MCF 10A (cell line): ENCODE measurements around the gene SLC49A4. TPM values are rescaled to one million over a fixed set of nuclear protein-coding genes. Genes with fewer than 3 reads are reported as not detected.

Experiments
- BruUV-seq: library from RNA; stranded (reverse); fragments of 400-500 nt; replicated peaks from 2 replicates; lab custom pipeline; 2021; lab: Mats Ljungman, UMichigan
- CTCF ChIA-PET: fragments of 300-600 bp; sonication (Branson Sonifier 250); formaldehyde crosslinking; extraction: SDS; loops from one replicate; lab custom pipeline; 2021; ENCODE audit warnings: antibody characterized with exemption, inconsistent platforms; lab: Yijun Ruan, JAX
- POLR2A ChIA-PET: fragments of 300-600, 350-650 bp; sonication (Branson Sonifier 250); formaldehyde crosslinking; extraction: SDS; loops from one replicate; lab custom pipeline; 2020; ENCODE audit warnings: antibody characterized with exemption, inconsistent platforms; lab: Yijun Ruan, JAX
- DNase-seq: peaks from one replicate; pipeline ENCODE4 v3.0.0-alpha.2; 2018; ENCODE audit not compliant: unreplicated experiment
- H3K27ac Mint-ChIP-seq: one replicate; pipeline ENCODE4 v1.8.0; 2022; ENCODE audit warnings: mild to moderate bottlenecking, low read depth, mixed read lengths; ENCODE audit not compliant: unreplicated experiment
- H3K27me3 Mint-ChIP-seq: one replicate; pipeline ENCODE4 v1.8.0; 2022; ENCODE audit warnings: mixed read lengths; ENCODE audit not compliant: insufficient read depth, unreplicated experiment
- H3K36me3 Mint-ChIP-seq: one replicate; pipeline ENCODE4 v1.8.0; 2022; ENCODE audit warnings: mild to moderate bottlenecking, moderate library complexity, mixed read lengths; ENCODE audit not compliant: insufficient read depth, unreplicated experiment
- H3K4me1 Mint-ChIP-seq: one replicate; pipeline ENCODE4 v1.8.0; 2022; ENCODE audit warnings: mixed read lengths; ENCODE audit not compliant: insufficient read depth, unreplicated experiment
- H3K4me3 Mint-ChIP-seq: one replicate; pipeline ENCODE4 v1.8.0; 2022; ENCODE audit warnings: mild to moderate bottlenecking, moderate library complexity, mixed read lengths; ENCODE audit not compliant: unreplicated experiment
- H3K9me3 Mint-ChIP-seq: one replicate; pipeline ENCODE4 v1.8.0; 2022; ENCODE audit warnings: mixed read lengths; ENCODE audit not compliant: unreplicated experiment
- CTCF ChIP-seq: fragments of 200-600 bp; IDR thresholded peaks from one replicate; pipeline ENCODE4 v1.8.0; 2022; ENCODE audit warnings: antibody characterized with exemption, mild to moderate bottlenecking; ENCODE audit not compliant: unreplicated experiment
- intact Hi-C: fragments of 100-400 bp; cut with micrococcal nuclease; formaldehyde crosslinking; loops from 2 replicates; pipeline ENCODE4 v1.14.1; 2022
- total RNA-seq: library from RNA; stranded (reverse); gene quantifications from 2 replicates; pipeline ENCODE4 v1.2.3, GENCODE V29; 2022

Gene SLC49A4
- total RNA-seq, 1 experiment from 2014 or later = 11.4 TPM

DNA sequence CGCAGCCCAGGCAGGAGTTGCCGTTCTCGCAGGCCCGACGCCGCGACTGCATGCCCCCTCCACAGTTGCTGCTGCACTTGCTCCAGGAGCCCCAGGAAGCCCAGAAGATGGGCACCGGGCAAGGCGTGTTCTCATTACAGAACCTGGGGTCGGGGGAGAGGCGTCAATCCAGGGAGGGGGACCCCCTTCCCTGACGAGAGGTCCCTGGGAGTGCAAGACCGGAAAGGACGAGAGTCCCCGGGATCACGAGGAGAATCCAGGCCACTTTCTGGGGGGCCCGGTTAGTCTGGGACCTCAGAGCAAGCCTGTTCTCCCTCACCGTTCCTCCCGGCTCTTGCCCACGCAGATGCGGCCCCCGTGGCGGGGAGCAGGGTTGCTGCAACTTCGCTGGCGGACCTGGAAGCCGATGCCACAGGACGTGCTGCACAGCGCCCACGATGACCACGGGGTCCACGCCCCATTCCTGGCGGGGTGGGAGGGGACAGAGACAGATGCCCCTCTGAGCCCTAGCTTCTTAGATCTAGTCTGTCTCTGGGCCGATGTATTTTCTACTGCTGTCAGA lies 118.8 kb downstream of the SLC49A4 start:
- no peak for TF ChIP-seq CTCF
- ChIA-PET CTCF (no interaction called here), POLR2A (no interaction called here)
- Mint-ChIP-seq H3K27ac (no peak overlapping the region), H3K27me3 (peaks cover 12% of the 10 kb centered on the region), H3K36me3 (no peaks in the 10 kb centered on the region), H3K4me1 (no peaks in the 10 kb centered on the region), H3K9me3 (no peaks in the 10 kb centered on the region), H3K4me3 (no peak overlapping the region)
- no TSS peak for BruUV-seq
- intact Hi-C loops = no loop called here
- DNase-seq = no peak

DNA sequence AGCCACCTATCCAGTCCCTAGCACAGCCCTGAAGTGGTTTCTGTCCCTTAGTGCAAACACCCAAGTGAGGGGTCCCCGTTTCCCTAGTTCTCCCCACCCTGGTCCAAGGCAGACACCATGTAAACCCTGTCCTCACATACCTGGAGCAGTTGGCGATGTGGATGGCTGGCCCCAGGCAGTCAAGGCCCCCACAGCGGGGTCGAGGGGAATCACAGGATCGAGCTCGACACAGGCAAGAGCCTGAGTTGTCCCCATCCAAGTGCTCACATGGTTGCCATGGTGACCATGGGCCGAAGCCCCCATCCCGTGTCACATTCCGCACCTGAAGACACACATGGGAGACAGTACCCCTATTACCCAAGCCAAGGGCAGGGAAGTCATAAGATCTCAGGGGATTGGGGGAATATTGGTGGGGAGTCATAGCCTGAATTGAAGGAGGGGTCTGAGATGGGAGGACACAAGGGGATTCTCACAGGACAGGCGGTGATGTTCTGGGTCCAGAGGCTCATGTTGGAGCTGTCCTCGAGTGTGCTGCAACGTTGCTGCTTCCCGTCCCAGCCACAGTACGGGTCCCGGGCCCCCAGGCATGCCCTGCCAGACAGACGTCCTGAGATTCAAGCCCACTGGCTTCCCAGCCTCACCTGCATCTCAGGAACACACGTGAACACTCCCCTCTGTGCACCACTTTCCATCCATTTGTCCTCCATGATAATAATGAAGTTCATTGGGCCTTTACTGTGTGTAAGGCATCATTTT lies 120.6 kb downstream of the SLC49A4 start:
- CTCF ChIA-PET = interaction anchor here (0.6 kb wide), 2 partner anchors 156 to 242 kb away, joined by 3 to 4 read pairs; no protein-coding TSS in a partner anchor
- H3K9me3 Mint-ChIP-seq = no peaks in the 10 kb centered on the region
- H3K4me1 Mint-ChIP-seq = no peaks in the 10 kb centered on the region
- POLR2A ChIA-PET = interaction anchor here (1.4 kb wide), 1 partner anchor 8 kb away, joined by 3 read pairs; no protein-coding TSS in a partner anchor
- intact Hi-C loops = no loop called here
- H3K27me3 Mint-ChIP-seq = peaks cover 22% of the 10 kb centered on the region
- no peak for TF ChIP-seq CTCF
- no peak overlapping the region for H3K4me3 Mint-ChIP-seq
- no peak for DNase-seq
- no peak overlapping the region for H3K27ac Mint-ChIP-seq
- no TSS peak for BruUV-seq
- no peaks in the 10 kb centered on the region for H3K36me3 Mint-ChIP-seq

DNA sequence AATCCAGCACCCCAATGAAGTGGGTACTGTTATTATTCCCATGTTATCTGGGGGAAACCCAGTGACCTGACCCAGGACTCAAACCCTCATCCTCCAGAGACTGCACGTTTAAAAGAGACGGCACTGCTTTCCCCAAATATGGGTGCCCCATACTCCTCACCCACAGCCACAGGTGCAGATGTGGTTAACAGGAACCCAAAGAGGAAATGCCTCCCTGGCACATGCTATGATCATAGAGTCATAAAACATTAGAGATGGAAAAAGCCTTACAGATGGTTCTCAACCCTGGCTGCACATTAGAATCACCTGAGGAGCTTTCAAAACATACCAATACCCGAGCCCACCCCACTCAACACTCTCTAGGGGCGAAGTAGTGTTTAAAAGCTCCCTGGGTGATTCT lies 121.2 kb downstream of the SLC49A4 start:
- intact Hi-C loops = no loop called here
- BruUV-seq = no TSS peak
- DNase-seq = no peak
- TF ChIP-seq CTCF = no peak
- Mint-ChIP-seq H3K4me3 (no peak overlapping the region), H3K4me1 (no peaks in the 10 kb centered on the region), H3K9me3 (no peaks in the 10 kb centered on the region), H3K27me3 (peaks cover 27% of the 10 kb centered on the region), H3K36me3 (no peaks in the 10 kb centered on the region), H3K27ac (no peak overlapping the region)
- ChIA-PET POLR2A (interaction anchor here (0.6 to 1.4 kb wide), 2 partner anchors 9 to 438 kb away, joined by 3 read pairs; no protein-coding TSS in a partner anchor), CTCF (interaction anchor here (0.7 to 0.8 kb wide), 2 partner anchors 26 to 31 kb away, joined by 3 to 4 read pairs; no protein-coding TSS in a partner anchor)

- H3K9me3 Mint-ChIP-seq = no peaks in the 10 kb centered on the region
- DNase-seq = no peak
- no peak overlapping the region for H3K4me3 Mint-ChIP-seq
- H3K27ac Mint-ChIP-seq = no peak overlapping the region
- ChIA-PET POLR2A (interaction anchor here (0.6 to 1.4 kb wide), 3 partner anchors 9 to 439 kb away, joined by 3 read pairs; no protein-coding TSS in a partner anchor), CTCF (interaction anchor here (0.7 to 0.8 kb wide), 2 partner anchors 26 to 32 kb away, joined by 3 to 4 read pairs; no protein-coding TSS in a partner anchor)
- H3K27me3 Mint-ChIP-seq = peaks cover 27% of the 10 kb centered on the region
- TF ChIP-seq CTCF = no peak
- intact Hi-C loops = no loop called here
- no peaks in the 10 kb centered on the region for H3K4me1 Mint-ChIP-seq
- BruUV-seq = no TSS peak
- no peaks in the 10 kb centered on the region for H3K36me3 Mint-ChIP-seq
Observed at GRCh38 chr3:122916580-122916979, 121.7 kb downstream of the SLC49A4 start.
